ENCODE measurements around the gene WDR35. TPM values are rescaled to one million over a fixed set of nuclear protein-coding genes. Genes with fewer than 3 reads are reported as not detected.

Gene WDR35
- total RNA-seq, 1 donor from 2014 or later: 5.2 TPM

DNA sequence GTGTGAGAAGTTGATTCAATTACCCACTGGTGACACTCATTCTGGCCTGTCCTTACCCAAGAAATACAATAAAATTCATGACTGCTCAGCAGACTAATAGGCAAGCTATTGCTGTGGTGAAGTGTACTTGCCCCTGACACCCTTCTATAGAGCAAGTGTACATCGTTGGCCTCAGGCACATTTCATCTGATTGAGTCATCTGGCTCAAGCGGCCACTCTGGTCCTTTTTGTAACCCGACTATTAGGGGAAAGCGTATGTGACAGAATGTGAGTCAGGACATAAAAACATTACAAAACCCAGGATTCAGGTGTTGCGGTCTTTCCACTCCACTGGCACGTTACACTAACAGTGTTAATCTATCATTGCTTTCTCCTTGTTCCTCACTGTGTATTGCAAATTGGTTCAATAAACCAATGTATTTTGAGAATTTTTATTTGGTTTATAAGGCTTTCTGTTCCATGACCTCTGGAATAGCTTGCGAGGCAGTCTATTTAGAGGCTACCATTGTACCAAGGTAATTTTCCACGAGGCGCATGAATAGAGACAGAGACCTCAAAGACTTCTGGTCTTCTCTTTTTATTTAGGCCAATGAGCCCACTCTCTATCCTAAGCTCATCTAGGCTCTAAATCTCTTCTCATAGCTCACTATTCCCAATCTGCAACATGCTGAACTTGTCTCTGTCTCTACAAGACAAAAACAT, 77.9 kb downstream of the WDR35 start:
- TF ChIP-seq, protein P1, sequence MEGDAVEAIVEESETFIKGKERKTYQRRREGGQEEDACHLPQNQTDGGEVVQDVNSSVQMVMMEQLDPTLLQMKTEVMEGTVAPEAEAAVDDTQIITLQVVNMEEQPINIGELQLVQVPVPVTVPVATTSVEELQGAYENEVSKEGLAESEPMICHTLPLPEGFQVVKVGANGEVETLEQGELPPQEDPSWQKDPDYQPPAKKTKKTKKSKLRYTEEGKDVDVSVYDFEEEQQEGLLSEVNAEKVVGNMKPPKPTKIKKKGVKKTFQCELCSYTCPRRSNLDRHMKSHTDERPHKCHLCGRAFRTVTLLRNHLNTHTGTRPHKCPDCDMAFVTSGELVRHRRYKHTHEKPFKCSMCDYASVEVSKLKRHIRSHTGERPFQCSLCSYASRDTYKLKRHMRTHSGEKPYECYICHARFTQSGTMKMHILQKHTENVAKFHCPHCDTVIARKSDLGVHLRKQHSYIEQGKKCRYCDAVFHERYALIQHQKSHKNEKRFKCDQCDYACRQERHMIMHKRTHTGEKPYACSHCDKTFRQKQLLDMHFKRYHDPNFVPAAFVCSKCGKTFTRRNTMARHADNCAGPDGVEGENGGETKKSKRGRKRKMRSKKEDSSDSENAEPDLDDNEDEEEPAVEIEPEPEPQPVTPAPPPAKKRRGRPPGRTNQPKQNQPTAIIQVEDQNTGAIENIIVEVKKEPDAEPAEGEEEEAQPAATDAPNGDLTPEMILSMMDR (conservative IDR thresholded peaks at IDR 0.05; ENCODE audit: low read depth, low read length): no peak
- H3K4me3 ChIP-seq (ENCODE audit: low read depth, low read length): no peak overlapping the region
- peak; percentile 50 for DNase-seq (ENCODE audit: low read depth)

DNA sequence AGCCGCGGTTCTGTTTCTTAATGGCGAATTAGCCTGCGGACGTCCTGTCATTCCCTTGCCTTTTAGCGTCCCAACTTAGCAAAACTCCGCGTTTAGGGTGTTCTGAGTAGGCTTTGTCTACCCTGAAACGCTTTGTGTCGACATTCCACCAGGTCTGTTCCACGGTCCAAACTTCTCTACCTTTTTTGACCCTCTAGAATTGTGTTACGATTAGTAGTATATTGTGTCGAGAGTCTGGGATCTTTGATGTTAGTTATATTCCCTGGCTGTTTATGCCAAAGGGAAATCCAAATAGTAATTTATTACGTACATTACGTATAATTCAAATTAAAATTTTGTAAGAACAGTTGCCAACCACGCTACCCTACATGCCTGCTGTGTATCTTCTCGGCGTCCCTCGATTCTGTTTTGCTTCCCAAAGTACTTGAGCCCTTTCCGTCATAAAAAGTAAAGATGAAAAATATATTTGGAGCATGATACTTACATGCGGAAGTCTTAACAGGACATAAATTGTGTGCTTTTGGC, 87.6 kb downstream of the WDR35 start:
- TF ChIP-seq, protein P1 (conservative IDR thresholded peaks at IDR 0.05; ENCODE audit: low read depth, low read length): no peak
- H3K4me3 ChIP-seq (ENCODE audit: low read depth, low read length): peak overlapping the region; percentile 91
- no peak for DNase-seq (ENCODE audit: low read depth)

DNA sequence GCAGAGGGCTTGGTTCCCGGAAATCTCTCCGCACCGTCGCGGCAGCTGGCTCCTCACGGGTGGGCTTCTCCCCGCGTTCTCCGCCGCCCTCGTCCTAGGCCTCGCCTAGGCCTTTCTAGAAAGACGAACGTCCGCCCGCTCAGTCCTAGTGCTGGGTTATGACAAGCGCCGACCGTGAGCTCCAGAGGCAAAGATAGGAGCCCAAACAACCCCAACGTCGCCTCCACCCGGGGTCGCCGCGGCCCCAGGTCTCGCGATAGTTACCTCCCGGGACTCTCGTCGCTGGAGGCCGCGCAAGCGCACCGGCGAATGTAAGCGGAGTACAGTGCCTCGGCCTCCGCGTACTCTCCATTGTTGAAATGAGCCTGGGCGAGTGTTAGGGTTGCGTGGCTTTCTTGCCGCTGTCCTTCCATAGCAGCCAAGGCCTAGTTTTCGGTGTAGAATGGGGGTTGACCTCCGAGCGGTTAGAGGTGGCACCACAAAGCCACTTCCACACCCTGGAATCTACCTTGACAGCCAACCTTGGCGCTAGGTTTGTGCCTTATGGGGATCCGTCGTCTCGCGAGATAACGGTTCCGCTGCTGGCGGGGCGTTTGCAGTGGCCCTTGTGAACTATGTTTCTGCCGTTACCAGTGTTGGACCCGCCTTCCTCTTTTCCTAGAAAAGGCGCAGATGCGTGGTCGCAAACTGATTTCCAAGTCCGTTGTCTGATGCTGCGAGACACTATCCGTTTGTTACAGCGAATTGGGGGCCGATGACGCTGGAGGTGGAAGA, 88.3 kb downstream of the WDR35 start, which contains the start of gene TTC32:
TTC32 (minus strand) TSS at position 542 of the 774 bp plus-strand sequence; CDS start at position 413, 129 bp downstream.
- TF ChIP-seq, protein P1 (conservative IDR thresholded peaks at IDR 0.05; ENCODE audit: low read depth, low read length): peak; percentile 11
- peak within 1 kb of the TSS; percentile 91 for H3K4me3 ChIP-seq (ENCODE audit: low read depth, low read length)
- peak; percentile 77 for DNase-seq (ENCODE audit: low read depth)

DNA sequence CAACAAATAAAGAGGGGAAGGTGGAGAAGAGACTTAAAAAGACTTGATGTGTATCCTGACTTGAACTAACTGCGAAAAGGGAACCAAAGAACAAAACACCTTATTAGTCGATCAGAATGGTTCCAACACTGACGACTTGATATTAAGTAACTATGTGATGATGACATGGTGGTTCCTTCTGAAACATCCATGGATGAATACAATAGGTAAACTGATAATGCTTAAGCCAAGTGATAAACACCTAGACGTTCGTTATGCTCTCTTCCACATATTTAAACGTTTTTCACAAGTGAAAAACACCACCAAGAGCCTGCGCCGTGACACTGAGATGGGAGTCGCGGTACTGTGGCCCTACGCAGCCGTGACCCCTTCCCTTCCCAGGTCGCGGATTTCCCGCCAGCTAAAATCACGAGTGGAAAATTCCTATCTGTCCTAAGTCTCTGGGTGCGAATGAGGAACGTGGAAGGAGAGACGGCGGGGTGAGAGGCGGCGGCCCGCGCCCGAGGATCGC, 88.9 kb downstream of the WDR35 start:
- TF ChIP-seq, protein P1 (conservative IDR thresholded peaks at IDR 0.05; ENCODE audit: low read depth, low read length): no peak
- H3K4me3 ChIP-seq (ENCODE audit: low read depth, low read length): peak overlapping the region; percentile 91
- DNase-seq (ENCODE audit: low read depth): no peak

DNA sequence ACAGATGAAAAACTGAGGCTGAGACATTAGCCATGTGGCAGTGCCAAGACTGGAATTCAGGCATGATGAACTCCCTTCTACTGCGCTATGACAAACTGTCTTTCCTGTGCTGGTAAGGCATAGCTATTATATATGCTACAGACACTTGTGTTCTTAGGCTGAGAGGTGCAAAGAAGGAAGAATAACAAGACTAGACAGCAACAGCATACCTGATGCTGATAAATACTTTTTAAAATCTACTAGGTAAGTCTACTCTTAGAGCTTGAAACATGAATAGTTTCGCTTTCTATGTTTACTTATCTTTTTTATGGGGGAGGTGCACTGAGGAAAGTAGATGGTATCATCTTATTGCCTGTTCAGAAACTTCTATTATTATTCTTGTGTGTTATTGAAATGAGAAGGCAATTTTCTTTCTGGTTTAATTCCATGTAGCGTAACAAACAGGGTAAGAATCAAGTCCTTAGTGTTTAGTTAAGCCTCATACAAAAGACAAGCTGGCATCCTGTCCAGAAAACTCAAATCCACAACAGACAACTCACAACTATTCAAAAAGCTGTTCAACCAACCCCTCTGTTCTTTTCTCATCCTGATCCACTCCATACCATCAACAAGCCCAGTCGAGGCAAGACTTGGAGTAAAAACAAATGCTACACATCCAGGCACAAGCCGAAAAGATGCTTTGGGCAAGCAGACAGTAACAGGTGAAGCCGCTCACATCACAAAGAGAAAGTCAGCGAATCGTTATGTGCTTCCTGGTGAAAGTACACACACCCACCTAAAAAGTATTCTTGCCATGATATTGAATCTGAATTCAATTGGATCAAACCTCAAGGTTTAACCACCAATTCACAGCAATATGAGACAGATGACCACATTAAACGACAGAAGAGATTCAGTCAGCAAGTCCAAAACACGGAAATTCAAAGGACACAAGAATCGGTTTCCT, 89.6 kb downstream of the WDR35 start:
- TF ChIP-seq, protein P1 (conservative IDR thresholded peaks at IDR 0.05; ENCODE audit: low read depth, low read length): no peak
- no peak for DNase-seq (ENCODE audit: low read depth)
- peak overlapping the region; percentile 91 for H3K4me3 ChIP-seq (ENCODE audit: low read depth, low read length)
